Right lobe of liver (tissue), 4 donors: ENCODE measurements around the gene SEC24B.

ENCODE experiments used
- CTCF ChIP-seq, 4 donors: fragments of 200-600 bp in 3 of 4; fragments of 450-650 bp in 1 of 4; IDR thresholded peaks; one replicate each; pipeline versions ENCODE4 v1.5.1 to v1.8.0; 2016 to 2022; ENCODE audit warnings: antibody characterized with exemption in 4 of 4, mild to moderate bottlenecking in 2 of 4
- POLR2A ChIP-seq: fragments of 450-650 bp; IDR thresholded peaks from one replicate; pipeline ENCODE4 v1.6.1; 2017; ENCODE audit warnings: antibody characterized with exemption, mild to moderate bottlenecking
- donor health status: DM: no; HTN: no; CAD: no.
- donor health status: DM: no; HTN: no; CAD: no.
- donor health status: DM: no; HTN: yes; CAD: no.

- TF ChIP-seq CTCF (IDR thresholded peaks at IDR 0.05) (no peak), POLR2A (no peak)
Observed at GRCh38 chr4:109432203-109432602, 1.4 kb upstream of the SEC24B start.
